ENCODE measurements around the gene RRP1.

Gene RRP1

GRCh38 chr21:43790010-43790524, 690 bp downstream of the RRP1 start:
- no peaks in the 10 kb centered on the region for H3K27me3 ChIP-seq
- TF ChIP-seq, protein P1, sequence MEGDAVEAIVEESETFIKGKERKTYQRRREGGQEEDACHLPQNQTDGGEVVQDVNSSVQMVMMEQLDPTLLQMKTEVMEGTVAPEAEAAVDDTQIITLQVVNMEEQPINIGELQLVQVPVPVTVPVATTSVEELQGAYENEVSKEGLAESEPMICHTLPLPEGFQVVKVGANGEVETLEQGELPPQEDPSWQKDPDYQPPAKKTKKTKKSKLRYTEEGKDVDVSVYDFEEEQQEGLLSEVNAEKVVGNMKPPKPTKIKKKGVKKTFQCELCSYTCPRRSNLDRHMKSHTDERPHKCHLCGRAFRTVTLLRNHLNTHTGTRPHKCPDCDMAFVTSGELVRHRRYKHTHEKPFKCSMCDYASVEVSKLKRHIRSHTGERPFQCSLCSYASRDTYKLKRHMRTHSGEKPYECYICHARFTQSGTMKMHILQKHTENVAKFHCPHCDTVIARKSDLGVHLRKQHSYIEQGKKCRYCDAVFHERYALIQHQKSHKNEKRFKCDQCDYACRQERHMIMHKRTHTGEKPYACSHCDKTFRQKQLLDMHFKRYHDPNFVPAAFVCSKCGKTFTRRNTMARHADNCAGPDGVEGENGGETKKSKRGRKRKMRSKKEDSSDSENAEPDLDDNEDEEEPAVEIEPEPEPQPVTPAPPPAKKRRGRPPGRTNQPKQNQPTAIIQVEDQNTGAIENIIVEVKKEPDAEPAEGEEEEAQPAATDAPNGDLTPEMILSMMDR (IDR thresholded peaks at IDR 0.05): no peak
- peak overlapping the region; percentile 82 to 89 for H3K4me3 ChIP-seq (ENCODE audit: low read depth in 1 of 2, low read length in 1 of 2)
- no peaks in the 10 kb centered on the region for H3K9me3 ChIP-seq
- H3K27ac ChIP-seq: peak overlapping the region; percentile 79
- peaks cover 12 to 21% of the 10 kb centered on the region in 2 experiments for H3K4me1 ChIP-seq (ENCODE audit: control insufficient read depth in 1 of 2, insufficient read depth in 1 of 2, low read depth in 1 of 2, low read length in 1 of 2)
- peaks cover 20% of the 10 kb centered on the region for H3K36me3 ChIP-seq

GRCh38 chr21:43792406-43792805, 3.0 kb downstream of the RRP1 start:
- Histone ChIP-seq H3K9me3 (no peaks in the 10 kb centered on the region), H3K27me3 (no peaks in the 10 kb centered on the region), H3K27ac (no peak overlapping the region), H3K4me3 (ENCODE audit: low read depth in 1 of 2, low read length in 1 of 2) (no peak overlapping the region), H3K36me3 (peaks cover 32% of the 10 kb centered on the region), H3K4me1 (ENCODE audit: control insufficient read depth in 1 of 2, insufficient read depth in 1 of 2, low read depth in 1 of 2, low read length in 1 of 2) (peaks cover 12 to 21% of the 10 kb centered on the region in 2 experiments)
- TF ChIP-seq, protein P1 (IDR thresholded peaks at IDR 0.05): no peak

GRCh38 chr21:43793243-43793642, 3.9 kb downstream of the RRP1 start:
- TF ChIP-seq, protein P1 (IDR thresholded peaks at IDR 0.05): no peak
- Histone ChIP-seq H3K4me3 (ENCODE audit: low read depth in 1 of 2, low read length in 1 of 2) (no peak overlapping the region), H3K27ac (no peak overlapping the region), H3K9me3 (no peaks in the 10 kb centered on the region), H3K27me3 (no peaks in the 10 kb centered on the region), H3K4me1 (ENCODE audit: control insufficient read depth in 1 of 2, insufficient read depth in 1 of 2, low read depth in 1 of 2, low read length in 1 of 2) (peaks cover 12 to 17% of the 10 kb centered on the region in 2 experiments), H3K36me3 (peaks cover 41% of the 10 kb centered on the region)

GRCh38 chr21:43794311-43794710, 4.9 kb downstream of the RRP1 start:
- no peak overlapping the region for H3K4me3 ChIP-seq (ENCODE audit: low read depth in 1 of 2, low read length in 1 of 2)
- peaks cover 49% of the 10 kb centered on the region for H3K36me3 ChIP-seq
- peaks cover 9 to 10% of the 10 kb centered on the region in 2 experiments for H3K4me1 ChIP-seq (ENCODE audit: control insufficient read depth in 1 of 2, insufficient read depth in 1 of 2, low read depth in 1 of 2, low read length in 1 of 2)
- H3K9me3 ChIP-seq: no peaks in the 10 kb centered on the region
- TF ChIP-seq, protein P1 (IDR thresholded peaks at IDR 0.05): no peak
- no peaks in the 10 kb centered on the region for H3K27me3 ChIP-seq
- no peak overlapping the region for H3K27ac ChIP-seq

GRCh38 chr21:43794857-43795256, 5.5 kb downstream of the RRP1 start:
- Histone ChIP-seq H3K9me3 (no peaks in the 10 kb centered on the region), H3K4me1 (ENCODE audit: control insufficient read depth in 1 of 2, insufficient read depth in 1 of 2, low read depth in 1 of 2, low read length in 1 of 2) (peaks cover 5 to 6% of the 10 kb centered on the region in 2 experiments), H3K36me3 (peaks cover 54% of the 10 kb centered on the region), H3K27me3 (no peaks in the 10 kb centered on the region), H3K27ac (no peak overlapping the region), H3K4me3 (ENCODE audit: low read depth in 1 of 2, low read length in 1 of 2) (no peak overlapping the region)
- TF ChIP-seq, protein P1 (IDR thresholded peaks at IDR 0.05): no peak
